Breast epithelium (tissue), 4 donors: ENCODE results near the gene FAM131A. TPM values are rescaled to one million over a fixed set of nuclear protein-coding genes. Genes with fewer than 3 reads are reported as not detected.

ENCODE experiments used
- DNase-seq, 2 donors: peaks; one replicate each; pipeline ENCODE4 v3.0.0-alpha.2; 2019; ENCODE audit warnings: low spot score in 2 of 2
- H3K27ac ChIP-seq, 2 donors: fragments of 200-600 bp; sonication (generic) in 1 of 2; one replicate each; pipeline ENCODE4 v1.5.1; 2016 to 2019; ENCODE audit warnings: mild to moderate bottlenecking in 1 of 2
- H3K27me3 ChIP-seq, 2 donors: fragments of 200-600 bp; sonication (generic) in 1 of 2; one replicate each; pipeline versions ENCODE4 v1.5.1 to v1.6.0; 2017 to 2019; ENCODE audit warnings: control low read depth in 1 of 2, mild to moderate bottlenecking in 1 of 2
- H3K36me3 ChIP-seq: fragments of 200-600 bp; one replicate; pipeline ENCODE4 v1.5.1; 2019
- H3K4me1 ChIP-seq, 2 donors: fragments of 200-600 bp; sonication (generic); one replicate each; pipeline ENCODE4 v1.5.1; 2016 to 2019; ENCODE audit warnings: control low read depth in 1 of 2
- H3K4me3 ChIP-seq, 3 donors: fragments of 200-600 bp; sonication (generic); 1 replicate in 2 of 3; 2 replicates in 1 of 3; pipeline ENCODE4 v1.5.1; 2016 to 2019; ENCODE audit warnings: mild to moderate bottlenecking in 3 of 3, moderate library complexity in 2 of 3
- H3K9me3 ChIP-seq, 2 donors: fragments of 200-600 bp; sonication (generic) in 1 of 2; one replicate each; pipeline ENCODE4 v1.5.1; 2016 to 2019; ENCODE audit warnings: control low read depth in 1 of 2
- POLR2A ChIP-seq: fragments of 450-650 bp; IDR thresholded peaks from one replicate; pipeline ENCODE4 v1.6.1; 2016; ENCODE audit warnings: antibody characterized with exemption, mild to moderate bottlenecking, moderate library complexity
- POLR2AphosphoS5 ChIP-seq, 3 donors: sonication (generic); formaldehyde crosslinking; IDR thresholded peaks; one replicate each; pipeline ENCODE4 v1.6.1; 2017; ENCODE audit warnings: antibody characterized with exemption in 3 of 3
- intact Hi-C: fragments of 100-400 bp; cut with DNase I; formaldehyde crosslinking; loops from one replicate; pipeline ENCODE4 v1.15.1; 2023; ENCODE audit warnings: low total_unique reads
- total RNA-seq, 3 donors: library from RNA; depleted of rRNA; stranded (reverse); fragments of >200 nt; gene quantifications; one replicate each; pipeline ENCODE4 v1.1.0, GENCODE V29; 2016
- TF ChIP-seq, protein P1 (sequence below), 3 donors: fragments of 450-650 bp; IDR thresholded peaks; one replicate each; pipeline ENCODE4 v1.5.1; 2016 to 2017; ENCODE audit warnings: antibody characterized with exemption in 3 of 3, mild to moderate bottlenecking in 3 of 3, moderate library complexity in 3 of 3

The FAM131A gene
- total RNA-seq, 3 donors from 2014 or later, result 18.7 to 32.4 (median 26.5) TPM

DNA sequence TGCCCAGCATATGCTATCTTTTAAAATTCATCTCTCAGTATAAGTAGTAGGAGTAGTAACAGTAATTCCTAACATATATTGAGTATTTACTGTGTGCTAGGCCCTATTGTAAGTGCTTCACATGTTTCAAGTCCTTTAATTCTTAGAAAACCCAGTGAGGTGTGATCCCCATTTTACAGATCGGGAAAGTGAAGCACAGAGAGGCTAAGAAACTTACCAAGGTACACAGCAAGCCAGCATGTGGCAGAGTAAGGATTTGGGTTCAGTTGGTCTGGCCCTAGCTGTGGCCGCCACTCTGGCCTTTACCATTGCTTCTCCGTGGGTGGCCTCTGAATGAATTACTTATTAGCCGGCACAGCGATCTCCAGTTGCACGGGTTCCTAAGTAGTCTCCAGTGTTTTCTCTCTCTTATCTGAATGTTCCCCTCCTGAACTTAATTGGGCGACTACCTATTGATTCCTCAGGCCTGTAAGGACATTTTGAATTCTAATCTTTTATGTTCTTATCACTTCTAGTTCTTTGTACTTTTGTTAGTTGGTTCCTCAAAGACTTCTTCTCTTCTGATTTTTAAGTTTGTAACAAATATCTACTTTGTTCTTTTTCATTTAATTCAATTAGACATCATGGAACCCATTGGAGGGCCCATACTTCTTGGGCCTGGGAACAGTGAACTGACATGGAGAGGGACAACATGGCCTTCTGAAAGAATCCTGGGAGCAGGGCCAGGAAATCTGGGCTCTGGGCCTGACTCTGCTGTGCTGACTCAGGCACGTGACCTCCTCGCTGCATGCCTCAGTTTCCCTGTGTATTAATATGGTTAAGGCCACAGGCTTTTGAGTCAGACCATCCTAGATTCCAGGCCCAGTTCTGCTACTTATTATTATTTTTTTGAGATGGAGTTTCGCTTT lies 12.4 kb downstream of the FAM131A start:
- H3K27me3 ChIP-seq, result no peaks in the 10 kb centered on the region
- intact Hi-C loops, result loop anchor here (2.0 kb wide), 1 partner anchor 59 kb away; no protein-coding TSS in a partner anchor
- H3K36me3 ChIP-seq, result no peaks in the 10 kb centered on the region
- H3K4me3 ChIP-seq, result no peak overlapping the region
- TF ChIP-seq, protein P1, sequence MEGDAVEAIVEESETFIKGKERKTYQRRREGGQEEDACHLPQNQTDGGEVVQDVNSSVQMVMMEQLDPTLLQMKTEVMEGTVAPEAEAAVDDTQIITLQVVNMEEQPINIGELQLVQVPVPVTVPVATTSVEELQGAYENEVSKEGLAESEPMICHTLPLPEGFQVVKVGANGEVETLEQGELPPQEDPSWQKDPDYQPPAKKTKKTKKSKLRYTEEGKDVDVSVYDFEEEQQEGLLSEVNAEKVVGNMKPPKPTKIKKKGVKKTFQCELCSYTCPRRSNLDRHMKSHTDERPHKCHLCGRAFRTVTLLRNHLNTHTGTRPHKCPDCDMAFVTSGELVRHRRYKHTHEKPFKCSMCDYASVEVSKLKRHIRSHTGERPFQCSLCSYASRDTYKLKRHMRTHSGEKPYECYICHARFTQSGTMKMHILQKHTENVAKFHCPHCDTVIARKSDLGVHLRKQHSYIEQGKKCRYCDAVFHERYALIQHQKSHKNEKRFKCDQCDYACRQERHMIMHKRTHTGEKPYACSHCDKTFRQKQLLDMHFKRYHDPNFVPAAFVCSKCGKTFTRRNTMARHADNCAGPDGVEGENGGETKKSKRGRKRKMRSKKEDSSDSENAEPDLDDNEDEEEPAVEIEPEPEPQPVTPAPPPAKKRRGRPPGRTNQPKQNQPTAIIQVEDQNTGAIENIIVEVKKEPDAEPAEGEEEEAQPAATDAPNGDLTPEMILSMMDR (IDR thresholded peaks at IDR 0.05), result no peak
- TF ChIP-seq POLR2A (no peak), POLR2AphosphoS5 (IDR thresholded peaks at IDR 0.05) (no peak)
- H3K9me3 ChIP-seq, result no peaks in the 10 kb centered on the region
- DNase-seq, result no peak
- no peak overlapping the region for H3K27ac ChIP-seq
- no peaks in the 10 kb centered on the region for H3K4me1 ChIP-seq

DNA sequence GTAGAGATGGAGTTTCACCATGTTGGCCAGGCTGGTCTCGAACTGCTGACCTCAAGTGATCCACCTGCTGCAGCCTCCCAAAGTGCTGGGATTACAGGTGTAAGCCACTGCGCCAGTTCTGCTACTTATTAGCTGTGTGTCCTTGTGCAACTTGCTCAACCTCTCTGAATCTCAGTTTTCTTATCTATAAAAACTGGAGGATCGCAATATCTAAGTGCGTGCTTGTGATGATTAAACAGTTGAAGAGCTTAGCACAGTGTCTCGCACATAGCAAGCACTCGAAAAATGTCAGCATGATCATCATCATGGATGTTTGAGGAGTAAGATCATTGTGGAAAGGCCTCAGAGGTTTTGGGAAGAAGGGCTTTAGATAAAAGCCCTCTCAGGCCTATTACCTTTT lies 13.2 kb downstream of the FAM131A start:
- intact Hi-C loops, result loop anchor here (2.0 kb wide), 1 partner anchor 58 kb away; no protein-coding TSS in a partner anchor
- H3K27ac ChIP-seq, result no peak overlapping the region
- no peaks in the 10 kb centered on the region for H3K27me3 ChIP-seq
- H3K36me3 ChIP-seq, result no peaks in the 10 kb centered on the region
- TF ChIP-seq POLR2AphosphoS5 (IDR thresholded peaks at IDR 0.05) (no peak), POLR2A (no peak)
- TF ChIP-seq, protein P1 (IDR thresholded peaks at IDR 0.05), result no peak
- H3K9me3 ChIP-seq, result no peaks in the 10 kb centered on the region
- no peaks in the 10 kb centered on the region for H3K4me1 ChIP-seq
- H3K4me3 ChIP-seq, result no peak overlapping the region
- no peak for DNase-seq

DNA sequence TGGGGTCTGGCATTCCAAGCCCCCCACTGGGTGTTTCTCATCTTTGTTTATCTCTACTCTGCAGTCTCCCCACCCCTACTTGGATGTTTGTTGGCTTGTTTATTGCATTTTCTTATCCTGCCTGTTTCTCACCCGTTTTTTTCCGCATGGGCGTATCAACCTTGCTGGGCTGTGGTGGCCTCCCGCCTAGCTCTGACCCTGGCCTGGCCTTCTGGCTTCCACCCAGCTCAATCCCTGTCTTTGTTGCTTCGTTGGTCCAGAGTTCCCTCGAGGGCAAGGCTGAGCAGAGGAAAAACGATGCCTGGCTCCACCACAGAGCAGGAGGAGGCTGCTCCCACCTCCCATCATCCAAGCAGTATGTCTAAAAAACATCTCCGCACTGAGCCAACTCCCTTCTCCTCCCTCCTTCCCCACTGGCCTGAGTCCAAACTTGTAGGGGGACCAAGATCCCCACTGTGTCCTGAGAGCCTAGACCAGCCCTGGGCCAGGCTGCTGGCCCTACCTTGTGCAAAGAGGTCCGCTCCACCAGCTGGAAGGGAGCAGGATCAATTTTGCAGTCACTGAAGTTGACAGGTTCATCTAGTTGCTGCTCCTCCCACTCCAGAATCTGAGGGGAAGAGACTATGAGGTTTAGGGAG lies 14.2 kb downstream of the FAM131A start:
- Histone ChIP-seq H3K27me3 (no peaks in the 10 kb centered on the region), H3K4me3 (no peak overlapping the region), H3K27ac (no peak overlapping the region), H3K4me1 (no peaks in the 10 kb centered on the region), H3K36me3 (no peaks in the 10 kb centered on the region), H3K9me3 (no peaks in the 10 kb centered on the region)
- no peak for DNase-seq
- TF ChIP-seq POLR2A (no peak), POLR2AphosphoS5 (IDR thresholded peaks at IDR 0.05) (no peak)
- TF ChIP-seq, protein P1 (IDR thresholded peaks at IDR 0.05), result no peak
- intact Hi-C loops, result loop anchor here (2.0 kb wide), 1 partner anchor 57 kb away; no protein-coding TSS in a partner anchor

DNA sequence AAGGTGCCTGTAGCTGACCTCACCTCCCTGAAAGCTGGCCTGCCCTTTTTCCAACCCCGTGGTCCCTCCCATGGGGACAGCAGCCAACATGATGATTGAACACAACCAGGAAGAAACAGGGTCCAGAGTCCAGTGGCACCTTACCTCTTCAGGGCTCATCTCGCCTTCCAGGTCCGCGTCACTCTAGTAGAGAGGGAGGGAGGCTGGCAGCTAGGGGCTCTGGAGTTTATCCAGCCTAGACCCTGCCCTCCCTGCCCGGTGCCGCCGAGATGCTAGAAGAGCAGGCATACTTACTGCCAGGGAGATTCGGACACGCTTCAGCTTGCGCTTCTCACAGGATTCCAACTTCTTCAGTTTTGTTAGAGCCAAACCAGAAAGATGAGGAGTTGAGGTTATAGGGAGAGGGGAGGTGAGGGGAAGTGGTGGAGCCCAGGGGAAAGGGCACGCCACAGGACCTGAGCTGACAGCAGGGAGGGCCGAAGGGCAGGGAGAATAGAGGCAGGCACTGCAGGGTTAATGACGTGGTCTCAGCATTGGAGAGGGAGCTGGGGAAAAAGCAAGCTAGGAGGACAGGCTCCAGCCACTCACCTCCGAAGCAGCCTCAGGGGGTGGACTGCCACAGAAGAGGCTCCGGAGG lies 14.9 kb downstream of the FAM131A start:
- no peak for DNase-seq
- TF ChIP-seq POLR2AphosphoS5 (IDR thresholded peaks at IDR 0.05), result no peak
- TF ChIP-seq, protein P1 (IDR thresholded peaks at IDR 0.05), result no peak
- no peak for TF ChIP-seq POLR2A
- intact Hi-C loops, result no loop called here
- H3K9me3 ChIP-seq, result no peaks in the 10 kb centered on the region
- H3K4me3 ChIP-seq, result no peak overlapping the region
- H3K27me3 ChIP-seq, result no peaks in the 10 kb centered on the region
- H3K36me3 ChIP-seq, result no peaks in the 10 kb centered on the region
- peak overlapping the region in 1 of 2 donors; percentile 23 for H3K27ac ChIP-seq
- H3K4me1 ChIP-seq, result no peaks in the 10 kb centered on the region
